Measurements from ENCODE around the gene CYSTM1. TPM values are rescaled to one million over a fixed set of nuclear protein-coding genes. Genes with fewer than 3 reads are reported as not detected.

The CYSTM1 gene
- total RNA-seq, 2 experiments from 2014 or later: 16.0 to 17.0 TPM

- H3K9me3 Mint-ChIP-seq: no peaks in the 10 kb centered on the region
- no peak overlapping the region for H3K27ac Mint-ChIP-seq
- H3K4me1 Mint-ChIP-seq: peaks cover 14% of the 10 kb centered on the region
- H3K27me3 Mint-ChIP-seq: no peaks in the 10 kb centered on the region
- no peak for DNase-seq
- peaks cover 8% of the 10 kb centered on the region for H3K36me3 Mint-ChIP-seq
- no peak overlapping the region for H3K4me3 Mint-ChIP-seq
Measured at GRCh38 chr5:140240987-140241706, 66.2 kb downstream of the CYSTM1 start.

GRCh38 chr5:140242099-140242498 lies 67.1 kb downstream of the CYSTM1 start:
- Mint-ChIP-seq H3K4me1 (peaks cover 14% of the 10 kb centered on the region), H3K36me3 (peaks cover 8% of the 10 kb centered on the region), H3K9me3 (no peaks in the 10 kb centered on the region), H3K27me3 (no peaks in the 10 kb centered on the region), H3K27ac (no peak overlapping the region), H3K4me3 (no peak overlapping the region)
- DNase-seq: no peak

DNA sequence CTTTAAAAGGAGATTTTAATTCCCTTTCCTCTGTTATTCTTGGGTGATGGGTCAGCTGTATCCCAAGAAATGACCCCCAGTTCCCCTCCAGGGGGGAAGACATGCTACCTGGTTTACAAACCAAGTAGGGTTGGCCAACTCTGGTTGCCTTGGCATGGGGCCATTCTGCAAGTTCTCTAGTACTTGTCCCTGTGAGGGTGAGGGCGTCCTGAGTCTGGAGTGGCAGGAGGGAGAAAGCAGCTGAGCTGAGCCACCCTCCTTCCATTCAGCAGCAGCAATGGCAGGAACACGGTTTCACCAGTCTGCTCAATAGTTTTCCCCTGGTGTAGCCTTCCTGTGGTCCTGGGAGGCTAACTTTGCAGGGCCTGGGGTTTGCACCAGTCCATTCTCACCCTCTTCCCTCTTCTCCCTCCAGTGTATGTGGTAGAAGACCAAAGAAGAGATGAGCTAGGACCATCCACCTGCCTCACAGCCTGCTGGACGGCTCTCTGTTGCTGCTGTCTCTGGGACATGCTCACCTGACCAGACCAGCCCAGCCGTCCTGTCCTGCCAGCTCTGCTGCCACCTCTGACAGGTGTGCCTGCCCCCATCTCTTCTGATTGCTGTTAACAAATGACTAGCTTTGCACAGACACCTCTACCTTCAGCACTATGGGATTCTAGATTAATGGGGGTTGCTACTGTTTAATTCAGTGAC lies 68.0 kb downstream of the CYSTM1 start:
- DNase-seq: no peak
- Mint-ChIP-seq H3K4me1 (peaks cover 14% of the 10 kb centered on the region), H3K4me3 (no peak overlapping the region), H3K27me3 (no peaks in the 10 kb centered on the region), H3K9me3 (no peaks in the 10 kb centered on the region), H3K36me3 (peaks cover 8% of the 10 kb centered on the region), H3K27ac (no peak overlapping the region)

DNA sequence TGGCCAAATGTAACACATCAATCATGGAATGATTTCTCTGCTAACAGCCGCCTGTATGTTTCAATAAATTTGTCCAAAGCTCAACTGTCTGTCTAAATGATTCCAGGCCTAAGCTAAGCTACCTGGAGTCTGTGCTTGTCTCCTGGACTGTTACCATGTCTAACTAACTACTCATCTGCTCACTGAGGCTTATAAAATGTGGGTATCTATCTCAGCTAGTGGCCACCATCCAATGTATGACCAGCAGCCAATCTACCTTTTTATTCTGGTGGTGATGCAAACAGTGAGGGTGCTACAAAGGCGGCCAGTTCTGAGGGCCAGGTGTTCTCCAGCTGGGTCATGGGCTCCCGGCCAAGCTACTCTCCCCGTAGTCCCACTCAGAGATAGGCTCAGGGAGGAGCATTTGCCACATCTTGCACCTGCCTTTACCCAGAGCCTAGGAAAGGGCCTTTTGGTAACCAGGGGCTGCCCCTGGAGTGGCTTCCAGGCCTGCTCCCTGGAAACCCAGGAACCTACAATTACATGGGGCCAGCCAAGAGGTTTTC lies 68.8 kb downstream of the CYSTM1 start:
- no peaks in the 10 kb centered on the region for H3K9me3 Mint-ChIP-seq
- peaks cover 14% of the 10 kb centered on the region for H3K4me1 Mint-ChIP-seq
- H3K36me3 Mint-ChIP-seq: peaks cover 8% of the 10 kb centered on the region
- DNase-seq: no peak
- no peaks in the 10 kb centered on the region for H3K27me3 Mint-ChIP-seq
- H3K27ac Mint-ChIP-seq: no peak overlapping the region
- H3K4me3 Mint-ChIP-seq: no peak overlapping the region

DNA sequence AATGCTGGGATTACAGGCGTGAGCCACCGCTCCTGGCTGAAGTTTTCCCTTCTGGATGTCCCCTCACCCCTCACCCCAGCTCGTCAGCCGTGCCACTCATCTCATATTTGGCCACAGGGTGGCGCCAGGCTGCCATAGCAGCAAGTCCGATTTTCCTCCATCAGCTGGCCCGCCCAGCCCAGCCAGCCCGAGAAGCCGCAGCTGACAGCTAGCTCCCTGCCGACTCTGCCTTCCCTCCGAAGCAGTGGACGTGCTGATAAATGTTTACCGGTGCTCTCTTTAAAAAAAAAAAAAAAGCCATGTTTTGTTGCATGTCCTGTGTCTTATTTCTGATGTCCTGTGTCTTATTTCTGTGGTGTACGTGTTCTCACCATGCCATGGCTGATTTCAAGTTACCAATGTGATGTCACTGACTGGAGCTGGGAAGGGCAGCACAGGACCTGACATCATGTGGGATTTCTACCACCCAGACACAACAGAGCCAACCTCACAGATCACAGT lies 69.6 kb downstream of the CYSTM1 start:
- H3K36me3 Mint-ChIP-seq: peaks cover 10% of the 10 kb centered on the region
- H3K27me3 Mint-ChIP-seq: no peaks in the 10 kb centered on the region
- peak; percentile 78 for DNase-seq
- H3K27ac Mint-ChIP-seq: no peak overlapping the region
- no peak overlapping the region for H3K4me3 Mint-ChIP-seq
- H3K9me3 Mint-ChIP-seq: no peaks in the 10 kb centered on the region
- H3K4me1 Mint-ChIP-seq: peaks cover 17% of the 10 kb centered on the region

GRCh38 chr5:140245341-140245740 lies 70.4 kb downstream of the CYSTM1 start:
- Mint-ChIP-seq H3K27me3 (no peaks in the 10 kb centered on the region), H3K36me3 (peaks cover 13% of the 10 kb centered on the region), H3K4me3 (no peak overlapping the region), H3K4me1 (peaks cover 23% of the 10 kb centered on the region), H3K9me3 (no peaks in the 10 kb centered on the region), H3K27ac (peak overlapping the region; percentile 29)
- no peak for DNase-seq

- Mint-ChIP-seq H3K9me3 (no peaks in the 10 kb centered on the region), H3K36me3 (peaks cover 16% of the 10 kb centered on the region), H3K4me3 (no peak overlapping the region), H3K27me3 (no peaks in the 10 kb centered on the region), H3K27ac (no peak overlapping the region), H3K4me1 (peaks cover 26% of the 10 kb centered on the region)
- no peak for DNase-seq
Measured at GRCh38 chr5:140245926-140246325, 70.9 kb downstream of the CYSTM1 start.

GRCh38 chr5:140246378-140247122 lies 71.6 kb downstream of the CYSTM1 start:
- no peaks in the 10 kb centered on the region for H3K27me3 Mint-ChIP-seq
- no peak overlapping the region for H3K4me3 Mint-ChIP-seq
- no peak for DNase-seq
- peaks cover 30% of the 10 kb centered on the region for H3K4me1 Mint-ChIP-seq
- peaks cover 18% of the 10 kb centered on the region for H3K36me3 Mint-ChIP-seq
- no peaks in the 10 kb centered on the region for H3K9me3 Mint-ChIP-seq
- H3K27ac Mint-ChIP-seq: no peak overlapping the region

GRCh38 chr5:140248414-140248813 lies 73.4 kb downstream of the CYSTM1 start:
- peaks cover 28% of the 10 kb centered on the region for H3K36me3 Mint-ChIP-seq
- H3K4me3 Mint-ChIP-seq: no peak overlapping the region
- no peak overlapping the region for H3K27ac Mint-ChIP-seq
- no peak for DNase-seq
- H3K9me3 Mint-ChIP-seq: no peaks in the 10 kb centered on the region
- no peaks in the 10 kb centered on the region for H3K27me3 Mint-ChIP-seq
- H3K4me1 Mint-ChIP-seq: peaks cover 42% of the 10 kb centered on the region

- Mint-ChIP-seq H3K4me1 (peaks cover 41% of the 10 kb centered on the region), H3K27me3 (no peaks in the 10 kb centered on the region), H3K27ac (no peak overlapping the region), H3K36me3 (peaks cover 27% of the 10 kb centered on the region), H3K9me3 (no peaks in the 10 kb centered on the region), H3K4me3 (no peak overlapping the region)
- DNase-seq: no peak
Measured at GRCh38 chr5:140249536-140249935, 74.5 kb downstream of the CYSTM1 start.

DNA sequence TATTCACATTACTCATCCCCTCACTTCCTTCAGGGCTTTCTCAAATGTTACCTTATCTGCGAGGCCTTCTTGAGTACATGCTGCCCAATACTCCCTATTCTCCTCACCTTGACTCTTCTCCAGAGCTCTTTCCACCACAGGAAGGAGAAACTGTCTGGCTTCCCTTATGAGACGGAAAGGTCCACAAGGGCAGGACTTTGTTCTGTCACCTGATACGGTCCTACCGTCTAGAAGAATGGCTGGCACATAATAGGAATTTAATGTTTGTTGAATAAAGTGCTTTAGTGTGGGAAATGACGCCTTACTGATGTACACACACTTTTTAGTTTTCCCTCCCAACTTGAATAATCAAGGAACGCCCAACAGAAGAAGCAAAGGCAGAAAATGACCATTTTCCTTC lies 75.4 kb downstream of the CYSTM1 start:
- no peak overlapping the region for H3K27ac Mint-ChIP-seq
- DNase-seq: no peak
- no peaks in the 10 kb centered on the region for H3K27me3 Mint-ChIP-seq
- H3K4me1 Mint-ChIP-seq: peaks cover 33% of the 10 kb centered on the region
- no peaks in the 10 kb centered on the region for H3K9me3 Mint-ChIP-seq
- peaks cover 22% of the 10 kb centered on the region for H3K36me3 Mint-ChIP-seq
- H3K4me3 Mint-ChIP-seq: no peak overlapping the region

DNA sequence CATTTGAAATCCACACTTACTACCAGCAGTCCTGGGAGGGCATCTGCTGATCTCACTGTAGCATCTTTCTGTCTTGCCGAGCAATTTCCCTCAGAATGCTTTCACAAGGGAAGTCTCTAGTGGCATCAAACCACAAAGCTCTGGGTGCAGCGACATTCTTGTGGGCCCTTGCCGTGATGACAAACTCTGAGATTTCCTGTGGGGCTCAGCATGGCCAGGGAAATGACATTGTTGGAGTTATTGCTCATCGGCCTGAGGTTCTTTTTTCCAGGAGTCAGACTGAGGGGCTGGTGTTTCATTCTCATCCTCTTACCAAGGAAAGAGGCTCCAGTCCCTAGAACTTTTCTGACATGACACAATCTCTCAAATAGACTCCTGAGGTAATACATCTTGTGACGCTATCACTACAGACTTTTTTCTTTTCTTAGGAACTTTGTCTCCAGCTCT lies 76.6 kb downstream of the CYSTM1 start:
- H3K27me3 Mint-ChIP-seq: no peaks in the 10 kb centered on the region
- DNase-seq: peak; percentile 68
- H3K27ac Mint-ChIP-seq: peak overlapping the region; percentile 78
- no peaks in the 10 kb centered on the region for H3K9me3 Mint-ChIP-seq
- peaks cover 29% of the 10 kb centered on the region for H3K4me1 Mint-ChIP-seq
- H3K36me3 Mint-ChIP-seq: peaks cover 21% of the 10 kb centered on the region
- H3K4me3 Mint-ChIP-seq: peak overlapping the region; percentile 27

DNA sequence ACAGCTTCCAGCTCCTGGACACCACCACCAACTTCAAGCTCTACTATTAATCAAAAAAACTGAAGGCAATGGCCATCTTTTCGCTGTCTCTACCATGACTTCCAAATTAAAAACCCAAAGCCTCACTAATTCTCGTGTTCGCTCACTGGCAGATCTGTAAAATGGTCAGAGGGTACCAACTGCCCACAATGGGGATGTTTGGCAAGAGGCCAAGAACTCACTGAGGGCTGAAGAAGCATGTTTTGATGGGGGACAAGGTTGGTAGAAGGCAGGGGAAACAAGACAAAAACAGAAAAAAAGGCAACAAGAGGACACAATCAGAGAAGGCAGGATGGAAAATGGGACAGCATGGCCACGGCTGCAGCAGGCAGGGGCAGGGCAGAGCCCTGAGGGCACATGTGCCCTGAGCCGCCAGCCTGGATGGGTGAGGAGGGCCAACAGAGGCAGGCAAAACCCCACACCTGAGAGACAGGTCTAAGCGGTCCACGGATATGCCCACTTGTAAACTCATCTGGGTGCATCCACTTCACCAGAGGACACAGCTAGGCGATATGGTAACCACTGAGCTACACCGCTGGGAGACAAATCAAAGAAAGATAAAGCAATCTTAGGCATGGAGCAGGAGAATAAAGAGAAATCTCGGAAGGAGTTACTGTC lies 77.6 kb downstream of the CYSTM1 start:
- Mint-ChIP-seq H3K4me3 (no peak overlapping the region), H3K36me3 (peaks cover 26% of the 10 kb centered on the region), H3K9me3 (no peaks in the 10 kb centered on the region), H3K27me3 (no peaks in the 10 kb centered on the region), H3K27ac (peak overlapping the region; percentile 78), H3K4me1 (peaks cover 29% of the 10 kb centered on the region)
- DNase-seq: no peak

GRCh38 chr5:140253985-140254384 lies 79.0 kb downstream of the CYSTM1 start:
- H3K27me3 Mint-ChIP-seq: no peaks in the 10 kb centered on the region
- no peak for DNase-seq
- H3K27ac Mint-ChIP-seq: no peak overlapping the region
- H3K4me3 Mint-ChIP-seq: no peak overlapping the region
- no peaks in the 10 kb centered on the region for H3K9me3 Mint-ChIP-seq
- peaks cover 36% of the 10 kb centered on the region for H3K4me1 Mint-ChIP-seq
- H3K36me3 Mint-ChIP-seq: peaks cover 36% of the 10 kb centered on the region

All from activated naive CD8-positive, alpha-beta T cell treated with anti-CD3 and anti-CD28 coated beads for 36 hours (primary cell).